ENCODE results near the gene SH2D5.
"Not testable (repeated sequence)": the region's sequence is repeated elsewhere in the genome, so short reads cannot be mapped to it uniquely, and the experiment has no call there.

SH2D5 gene

GRCh38 chr1:20693623-20694022 lies 38.9 kb downstream of the SH2D5 start:
- DNase-seq, result no peak

- DNase-seq, result no peak
These were observed 40.6 kb downstream of the SH2D5 start for GRCh38 chr1:20691872-20692271.

- DNase-seq, result no peak
These were observed 42.9 kb downstream of the SH2D5 start for GRCh38 chr1:20689645-20690056.

- no peak for DNase-seq
These were observed 45.4 kb downstream of the SH2D5 start for GRCh38 chr1:20686883-20687725.

- no peak for DNase-seq
These were observed 46.8 kb downstream of the SH2D5 start for GRCh38 chr1:20685741-20686140.

DNA sequence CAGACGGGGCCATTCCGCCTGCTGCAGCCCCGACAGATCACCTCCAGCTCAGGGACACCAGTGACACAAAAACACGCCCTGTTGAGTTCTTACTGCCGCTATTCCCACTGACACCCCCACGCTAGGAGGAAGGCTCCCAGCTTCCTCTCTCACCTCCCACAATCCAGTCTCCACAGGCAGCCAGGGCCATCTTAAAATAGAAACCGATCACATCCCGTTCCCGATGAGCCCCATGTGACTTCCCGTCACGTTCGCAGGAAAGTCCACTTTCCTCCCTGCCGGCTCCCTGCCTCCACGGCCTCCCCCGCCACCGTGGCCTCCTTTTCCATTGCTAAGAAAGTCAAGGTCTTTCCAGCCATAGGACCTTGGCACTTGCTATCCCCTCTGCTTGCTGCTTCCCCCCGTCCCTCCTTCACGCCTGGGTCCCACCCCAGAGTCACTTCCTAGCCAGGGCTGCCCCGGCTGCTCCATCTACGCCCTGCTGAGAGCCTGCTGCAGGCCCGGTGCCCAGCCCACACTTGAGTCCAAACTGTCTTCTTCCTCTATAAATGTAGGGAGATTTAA lies 47.3 kb downstream of the SH2D5 start:
- DNase-seq, result no peak

DNA sequence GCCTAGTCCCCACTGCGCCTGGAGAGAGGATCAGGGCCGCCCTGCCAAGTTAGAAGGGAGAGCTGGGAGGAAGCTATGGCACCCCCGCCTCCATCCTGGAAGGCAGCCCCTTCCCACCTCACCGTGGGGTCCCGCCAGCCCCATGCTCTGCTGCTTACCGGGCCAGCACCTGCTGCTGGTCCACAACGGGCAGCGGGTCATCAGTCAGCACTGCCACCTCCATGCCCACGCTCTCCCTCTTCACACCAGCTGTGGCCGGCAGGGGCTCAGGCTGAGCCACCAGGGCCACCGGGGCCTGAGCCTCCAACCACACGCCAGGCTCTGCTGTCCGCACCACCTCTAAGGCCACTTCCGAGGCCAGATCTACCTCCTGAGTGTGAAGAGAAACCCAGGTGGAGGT lies 47.9 kb downstream of the SH2D5 start:
- DNase-seq, result no peak

DNA sequence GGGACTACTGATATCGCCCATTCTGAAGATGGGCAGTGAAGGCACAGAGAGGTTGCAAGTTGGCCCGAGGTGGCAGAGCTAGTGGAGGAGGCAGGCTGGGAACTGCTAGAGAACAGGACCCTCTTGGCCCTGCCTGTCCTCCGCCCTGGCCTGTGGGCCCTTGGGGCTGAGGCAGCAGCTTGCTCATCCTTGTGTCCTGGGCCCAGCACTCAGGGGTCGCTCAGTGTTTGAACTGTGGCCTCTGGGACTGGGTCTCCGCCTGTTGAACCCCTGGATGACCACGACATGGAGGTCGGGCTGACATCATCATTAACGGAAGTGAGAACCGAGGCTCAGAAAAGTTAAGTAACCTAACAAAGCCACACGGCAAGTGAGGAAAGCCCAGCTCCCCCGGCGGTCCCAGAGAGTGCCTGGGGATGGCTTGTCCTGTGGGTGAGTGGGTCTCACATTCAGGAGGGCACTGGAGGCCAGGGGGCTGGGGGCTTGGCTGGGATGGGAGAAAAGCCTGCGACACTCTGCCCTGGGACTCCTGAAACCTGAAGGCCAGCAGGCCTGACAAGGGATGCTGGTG lies 48.4 kb downstream of the SH2D5 start:
- no peak for DNase-seq

- no peak for DNase-seq
These were observed 48.9 kb downstream of the SH2D5 start for GRCh38 chr1:20683614-20684013.

GRCh38 chr1:20682571-20683236 lies 49.8 kb downstream of the SH2D5 start:
- no peak for DNase-seq

DNA sequence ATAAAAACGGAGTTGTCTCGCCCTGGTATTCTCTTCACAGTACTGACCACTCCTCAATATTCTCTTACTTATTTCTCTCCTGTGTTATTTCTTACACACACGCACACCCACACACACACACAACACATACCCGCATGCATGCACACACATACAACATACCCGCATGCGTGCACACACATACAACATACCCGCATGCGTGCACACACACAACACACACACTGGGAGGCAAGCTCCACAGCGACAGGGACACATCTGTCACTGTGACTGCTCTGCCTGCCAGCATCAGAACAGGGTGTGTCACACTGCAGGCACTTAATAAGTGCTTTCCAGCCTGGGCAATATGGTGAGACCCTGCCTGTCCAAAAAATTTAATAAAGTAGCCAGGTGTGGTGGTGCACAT lies 50.5 kb downstream of the SH2D5 start:
- no peak for DNase-seq

DNA sequence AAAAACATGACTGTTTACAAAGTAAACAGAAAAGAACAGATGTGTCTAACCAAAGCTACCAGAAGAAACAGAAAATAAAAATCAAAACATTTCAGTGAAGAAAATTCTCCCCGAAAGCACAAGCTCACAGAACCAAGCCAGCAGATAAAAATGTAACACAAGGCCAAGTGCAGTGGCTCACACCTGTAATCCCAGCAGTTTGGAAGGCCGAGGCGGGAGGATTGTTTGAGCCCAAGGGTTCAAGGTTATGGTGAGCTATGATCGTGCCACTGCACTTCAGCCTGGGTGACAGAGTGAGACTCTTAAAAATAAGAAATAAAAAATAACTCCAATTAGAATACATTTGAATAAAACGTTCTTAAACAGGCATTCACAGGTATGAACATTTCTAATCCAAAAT lies 52.2 kb downstream of the SH2D5 start:
- no peak for DNase-seq

GRCh38 chr1:20678599-20678998 lies 53.9 kb downstream of the SH2D5 start:
- no peak for DNase-seq

- DNase-seq, result not testable (repeated sequence)
These were observed 58.9 kb downstream of the SH2D5 start for GRCh38 chr1:20673626-20674025.

GRCh38 chr1:20672265-20672632 lies 60.3 kb downstream of the SH2D5 start:
- no peak for DNase-seq

DNA sequence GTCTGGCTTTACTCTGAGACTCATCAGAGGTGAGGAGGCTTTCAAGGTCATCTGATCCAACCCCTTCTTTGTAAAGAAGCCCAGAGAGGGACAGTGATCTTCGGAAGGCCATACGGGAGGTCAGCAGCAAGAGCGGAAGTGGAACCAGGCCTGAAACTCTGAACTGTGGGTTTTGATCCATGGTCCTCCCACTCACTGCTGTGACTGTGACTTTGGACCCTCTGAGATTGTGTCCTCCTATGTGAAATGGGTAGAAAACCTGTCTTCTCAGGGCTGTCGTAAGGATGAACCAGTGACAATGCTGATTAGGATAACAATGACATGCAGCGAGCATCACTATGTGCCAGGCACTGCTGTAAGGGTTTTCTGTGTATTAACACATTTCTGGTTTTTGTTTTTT lies 61.6 kb downstream of the SH2D5 start:
- DNase-seq, result no peak
